Muscle layer of duodenum (tissue), 2 donors: ENCODE measurements around the gene DMWD.

Experiments used
- H3K27ac ChIP-seq: one replicate; pipeline ENCODE4 v1.7.0; 2013; ENCODE audit warnings: mild to moderate bottlenecking, low read length
- H3K27me3 ChIP-seq: one replicate; pipeline ENCODE4 v1.7.0; 2013; ENCODE audit warnings: low read depth, mild to moderate bottlenecking, control low read depth, low read length
- H3K36me3 ChIP-seq, 2 donors: one replicate each; pipeline ENCODE4 v1.7.0; 2013; ENCODE audit warnings: low read length in 2 of 2, control low read depth in 1 of 2, mild to moderate bottlenecking in 1 of 2; ENCODE audit not compliant: insufficient read depth in 2 of 2, control insufficient read depth in 1 of 2
- H3K4me1 ChIP-seq, 2 donors: one replicate each; pipeline ENCODE4 v1.7.0; 2013; ENCODE audit warnings: low read length in 2 of 2, mild to moderate bottlenecking in 2 of 2, control low read depth in 1 of 2, moderate library complexity in 1 of 2; ENCODE audit not compliant: insufficient read depth in 2 of 2, control insufficient read depth in 1 of 2
- H3K4me3 ChIP-seq, 2 donors: one replicate each; pipeline ENCODE4 v1.7.0; 2013; ENCODE audit warnings: low read length in 2 of 2, low read depth in 1 of 2, mild to moderate bottlenecking in 1 of 2
- H3K9me3 ChIP-seq, 2 donors: one replicate each; pipeline ENCODE4 v1.7.0; 2013; ENCODE audit warnings: low read length in 2 of 2, control low read depth in 1 of 2, mild to moderate bottlenecking in 1 of 2; ENCODE audit not compliant: control insufficient read depth in 1 of 2
- donor health status: healthy.

The DMWD gene

DNA sequence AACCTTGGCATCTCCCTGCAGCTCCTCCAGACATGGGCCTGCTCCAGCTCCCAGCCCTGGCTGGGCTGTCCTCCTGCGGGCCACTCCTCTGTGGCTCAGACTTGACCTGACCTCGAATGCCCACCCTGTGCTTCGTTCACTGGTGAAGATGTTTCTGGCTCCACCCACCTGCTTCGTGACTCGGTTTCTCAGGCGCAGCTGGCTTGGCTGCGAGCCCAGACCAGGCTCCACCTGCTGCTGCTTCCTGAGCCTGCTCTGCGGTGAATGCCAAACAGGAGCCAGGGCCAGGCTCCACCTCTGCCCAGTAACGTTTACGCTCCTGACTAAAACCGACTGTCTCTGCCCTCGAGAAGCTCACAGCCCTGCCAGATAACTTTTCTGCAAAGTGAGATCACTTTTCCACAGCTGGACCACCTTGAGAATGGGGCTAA is 31.4 kb upstream of the DMWD start:
- H3K36me3 ChIP-seq: peaks cover 61 to 94% of the 10 kb centered on the region in 2 donors
- no peaks in the 10 kb centered on the region for H3K27me3 ChIP-seq
- no peak overlapping the region for H3K27ac ChIP-seq

DNA sequence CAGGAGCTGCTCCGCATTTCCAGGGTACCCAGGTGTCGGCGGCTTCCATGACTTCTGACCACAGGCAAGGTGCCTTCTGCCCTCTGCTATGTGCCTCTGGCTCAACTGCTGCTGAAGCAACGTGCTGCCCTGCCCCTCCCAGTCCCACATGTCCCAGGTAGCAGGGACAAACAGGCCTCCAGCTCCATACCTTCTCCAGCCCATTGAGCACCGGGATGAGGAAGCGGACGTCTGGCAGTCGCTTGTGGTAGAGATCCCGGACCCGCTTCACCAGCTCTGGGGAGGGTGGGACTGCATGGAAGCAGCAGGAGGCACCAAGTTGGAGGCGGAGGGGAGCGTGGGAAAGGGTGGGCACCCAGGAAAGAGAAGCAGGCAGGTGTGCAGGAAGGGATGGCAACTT is 30.5 kb upstream of the DMWD start:
- H3K4me1 ChIP-seq: peaks cover 0 to 5% of the 10 kb centered on the region in 2 donors
- H3K27me3 ChIP-seq: no peaks in the 10 kb centered on the region
- H3K4me3 ChIP-seq: no peak overlapping the region
- no peak overlapping the region for H3K27ac ChIP-seq
- peaks cover 52 to 87% of the 10 kb centered on the region in 2 donors for H3K36me3 ChIP-seq
- no peaks in the 10 kb centered on the region for H3K9me3 ChIP-seq

More for the DNA sequence above, 31.4 kb upstream of the DMWD start:
- no peaks in the 10 kb centered on the region for H3K9me3 ChIP-seq
- H3K4me3 ChIP-seq: no peak overlapping the region
- H3K4me1 ChIP-seq: peaks cover 0 to 5% of the 10 kb centered on the region in 2 donors

DNA sequence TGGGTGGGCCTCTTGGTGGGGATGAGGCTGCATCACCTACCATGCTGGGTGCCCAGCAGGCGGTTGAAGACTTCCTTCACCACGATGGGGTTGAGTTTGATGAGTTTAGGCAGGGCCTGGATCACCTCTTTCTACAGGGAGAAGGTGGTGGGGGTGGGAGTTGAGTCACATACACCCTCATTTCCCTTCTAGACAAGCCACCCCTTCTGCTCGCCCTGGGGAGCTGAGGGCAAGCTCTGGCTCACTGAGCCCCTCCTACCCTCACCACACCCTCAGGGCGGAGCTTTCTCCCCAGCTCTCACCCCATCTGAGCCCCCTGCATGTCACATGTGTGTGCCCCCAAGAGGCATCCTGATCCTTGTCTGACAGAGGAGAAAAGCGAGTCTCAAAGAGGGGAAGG is 30.1 kb upstream of the DMWD start:
- Histone ChIP-seq H3K36me3 (peaks cover 48 to 82% of the 10 kb centered on the region in 2 donors), H3K27ac (no peak overlapping the region), H3K27me3 (no peaks in the 10 kb centered on the region), H3K4me1 (peaks cover 0 to 5% of the 10 kb centered on the region in 2 donors), H3K4me3 (no peak overlapping the region), H3K9me3 (no peaks in the 10 kb centered on the region)

DNA sequence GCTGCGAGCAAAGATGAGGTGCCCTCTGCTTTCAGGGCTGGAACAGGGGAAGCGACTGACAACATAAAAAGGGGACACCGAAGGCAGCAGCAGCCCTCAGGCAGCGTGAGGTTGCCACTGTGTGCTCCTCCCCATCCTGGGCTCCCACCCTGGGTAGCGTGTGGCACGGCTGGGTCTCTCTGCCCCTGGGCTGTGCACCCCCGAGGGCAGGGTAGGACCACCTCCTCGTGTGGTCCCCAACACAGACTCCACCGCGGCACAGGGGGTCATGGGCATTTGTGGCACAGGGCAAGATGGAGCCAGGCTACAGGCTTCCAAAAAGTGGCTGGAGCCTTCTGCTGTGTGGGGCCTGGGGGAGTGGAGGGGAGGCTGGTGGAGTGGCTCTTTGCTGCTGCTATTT is 28.9 kb upstream of the DMWD start:
- no peak overlapping the region for H3K27ac ChIP-seq
- H3K4me1 ChIP-seq: peaks cover 0 to 9% of the 10 kb centered on the region in 2 donors
- H3K36me3 ChIP-seq: peaks cover 39 to 71% of the 10 kb centered on the region in 2 donors
- H3K27me3 ChIP-seq: no peaks in the 10 kb centered on the region
- H3K4me3 ChIP-seq: no peak overlapping the region
- H3K9me3 ChIP-seq: no peaks in the 10 kb centered on the region

DNA sequence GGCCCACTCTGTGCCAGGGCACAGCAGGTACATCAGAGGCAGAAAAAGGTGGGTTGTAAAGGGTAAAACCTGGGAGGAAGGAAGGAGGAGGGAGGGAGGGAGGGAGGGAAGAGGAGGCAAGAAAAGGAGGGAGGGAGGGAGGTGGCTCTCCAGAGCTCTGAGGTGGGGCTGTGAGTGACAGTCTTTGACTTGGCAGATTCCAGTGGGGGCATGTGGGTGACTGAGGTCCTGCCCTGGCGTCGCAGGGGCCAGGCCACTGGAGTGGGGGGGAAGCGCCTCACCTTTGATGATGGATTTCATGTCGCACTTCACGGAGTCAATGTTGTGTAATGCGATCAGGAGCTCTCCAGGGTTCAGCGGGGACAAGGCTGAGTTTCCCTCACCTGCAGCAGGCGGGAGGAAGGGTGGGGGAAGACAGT is 28.5 kb upstream of the DMWD start:
- Histone ChIP-seq H3K9me3 (no peaks in the 10 kb centered on the region), H3K4me1 (peaks cover 0 to 11% of the 10 kb centered on the region in 2 donors), H3K36me3 (peaks cover 35 to 67% of the 10 kb centered on the region in 2 donors), H3K27ac (no peak overlapping the region), H3K4me3 (no peak overlapping the region), H3K27me3 (no peaks in the 10 kb centered on the region)

DNA sequence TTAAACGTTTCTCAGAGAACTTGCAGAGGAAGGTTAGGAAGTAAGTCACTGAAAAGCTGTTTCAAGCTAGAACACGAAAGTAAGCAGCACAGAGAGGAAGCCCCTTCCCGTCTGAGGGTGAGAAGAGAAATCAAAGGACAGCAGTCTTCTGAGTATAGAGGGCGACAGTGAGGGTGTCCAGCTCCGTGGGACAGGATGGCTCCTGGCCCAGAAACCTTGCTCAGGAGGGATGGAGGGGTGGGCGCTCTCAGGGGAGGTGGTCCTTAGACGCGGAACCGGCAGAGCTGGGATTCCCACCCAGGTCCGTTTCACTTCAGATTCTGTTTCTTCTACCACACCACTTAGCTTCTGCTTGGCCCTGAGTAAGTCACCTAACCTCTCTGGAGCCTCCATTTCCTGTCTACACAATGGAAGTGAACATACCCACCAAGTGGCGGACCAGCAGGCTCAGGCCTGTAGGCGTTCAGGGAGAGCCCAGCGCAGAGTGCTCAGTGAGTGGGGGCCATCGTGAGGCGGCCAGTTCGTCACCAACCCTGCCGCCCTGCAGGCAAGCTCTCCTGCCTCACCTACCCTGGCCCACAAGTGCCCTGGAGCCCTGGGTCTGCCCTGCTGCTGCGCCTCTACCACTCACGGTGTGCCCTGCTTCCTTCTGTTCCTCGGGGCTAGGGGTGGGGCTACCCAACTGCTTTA is 27.9 kb upstream of the DMWD start:
- Histone ChIP-seq H3K4me3 (no peak overlapping the region), H3K27ac (no peak overlapping the region), H3K36me3 (peaks cover 30 to 61% of the 10 kb centered on the region in 2 donors), H3K4me1 (peaks cover 0 to 15% of the 10 kb centered on the region in 2 donors), H3K27me3 (no peaks in the 10 kb centered on the region), H3K9me3 (no peaks in the 10 kb centered on the region)

DNA sequence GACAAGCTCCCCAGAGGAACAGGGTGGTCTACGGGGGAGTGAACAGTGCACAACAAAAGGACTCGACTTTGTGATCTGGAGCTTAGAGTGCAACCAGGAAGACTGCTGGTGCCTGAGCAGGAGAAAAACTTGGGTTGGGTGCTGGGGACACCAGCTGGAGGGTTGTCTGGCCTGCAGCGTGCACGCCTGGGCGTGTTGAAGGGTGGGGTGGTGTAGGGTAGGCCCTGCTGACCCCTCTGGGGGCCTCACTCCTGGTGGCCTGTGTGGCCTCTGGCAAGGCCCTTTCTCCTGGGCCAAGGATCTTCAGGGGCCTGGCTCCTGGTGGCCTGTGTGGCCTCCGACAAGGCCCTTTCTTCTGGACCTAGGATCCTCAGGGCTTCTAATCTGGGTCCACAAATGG is 27.1 kb upstream of the DMWD start:
- H3K4me1 ChIP-seq: peaks cover 0 to 22% of the 10 kb centered on the region in 2 donors
- H3K27ac ChIP-seq: no peak overlapping the region
- H3K27me3 ChIP-seq: no peaks in the 10 kb centered on the region
- no peak overlapping the region for H3K4me3 ChIP-seq
- no peaks in the 10 kb centered on the region for H3K9me3 ChIP-seq
- peaks cover 24 to 53% of the 10 kb centered on the region in 2 donors for H3K36me3 ChIP-seq

DNA sequence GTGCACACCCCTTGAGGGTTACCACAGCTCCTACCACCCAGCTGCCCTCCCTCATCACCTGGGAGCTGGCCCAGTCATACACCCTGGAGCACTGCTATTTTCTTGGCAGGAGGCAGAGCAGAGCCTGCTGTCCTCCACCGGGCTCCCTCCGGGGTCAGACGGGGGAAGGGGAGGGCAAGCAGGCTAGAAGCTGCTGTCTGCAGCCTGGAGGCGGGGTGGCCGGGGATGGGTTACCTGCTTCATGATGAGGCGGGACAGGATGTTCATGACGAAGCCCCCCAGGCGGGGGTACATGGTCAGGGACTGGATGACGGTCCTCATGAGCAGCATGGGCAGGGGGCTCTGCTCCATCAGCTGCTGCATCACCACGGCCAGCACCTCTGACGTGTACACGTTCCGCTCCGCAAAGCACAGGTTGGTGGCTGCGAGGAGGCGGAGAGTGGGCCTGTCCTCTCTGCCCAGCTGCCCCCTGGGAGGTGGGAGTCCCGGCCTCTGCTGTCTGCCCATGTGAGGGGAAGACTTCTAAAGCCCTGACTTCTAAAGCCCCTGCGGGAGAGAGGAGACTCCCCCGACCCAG is 25.2 kb upstream of the DMWD start:
- no peaks in the 10 kb centered on the region for H3K9me3 ChIP-seq
- no peak overlapping the region for H3K4me3 ChIP-seq
- H3K36me3 ChIP-seq: peaks cover 8 to 35% of the 10 kb centered on the region in 2 donors
- H3K4me1 ChIP-seq: peaks cover 0 to 20% of the 10 kb centered on the region in 2 donors
- H3K27ac ChIP-seq: no peak overlapping the region
- no peaks in the 10 kb centered on the region for H3K27me3 ChIP-seq

DNA sequence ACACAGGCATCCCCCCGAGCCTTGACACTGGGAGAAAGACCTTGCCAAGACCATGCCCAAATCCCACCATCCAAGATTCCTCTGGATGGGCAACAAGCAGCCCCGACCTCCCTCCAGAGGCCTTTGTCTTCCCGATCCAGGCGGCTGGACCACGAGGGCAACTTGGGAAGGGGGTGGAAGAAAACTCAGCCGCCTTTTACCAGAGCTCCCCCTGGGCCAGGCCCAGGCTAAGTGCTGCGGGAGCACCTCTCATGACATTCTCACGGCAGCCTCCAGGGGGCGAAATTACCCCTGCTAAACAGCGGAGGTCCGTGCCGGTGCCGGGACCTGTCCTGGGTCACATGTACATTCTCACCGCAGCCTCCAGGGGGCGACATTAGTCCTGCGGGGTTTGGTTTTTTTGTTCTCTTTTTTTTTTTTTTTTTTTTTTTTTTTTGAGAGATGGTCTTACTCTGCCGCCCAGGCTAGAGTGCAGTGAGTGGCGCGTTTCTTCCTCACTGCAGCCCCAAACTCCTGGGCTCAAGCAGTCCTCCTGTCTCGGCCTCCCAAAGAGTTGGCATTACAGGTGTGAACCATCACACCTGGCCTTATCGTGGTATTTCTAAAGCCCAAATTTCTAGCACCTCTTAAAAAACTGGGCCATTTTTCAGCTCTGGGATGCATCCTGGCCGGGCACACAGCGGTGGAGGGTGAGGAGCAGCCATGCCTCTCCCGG is 24.5 kb upstream of the DMWD start:
- H3K27ac ChIP-seq: no peak overlapping the region
- H3K4me1 ChIP-seq: peaks cover 0 to 20% of the 10 kb centered on the region in 2 donors
- H3K4me3 ChIP-seq: no peak overlapping the region
- H3K36me3 ChIP-seq: peaks cover 7 to 28% of the 10 kb centered on the region in 2 donors
- H3K9me3 ChIP-seq: no peaks in the 10 kb centered on the region
- H3K27me3 ChIP-seq: no peaks in the 10 kb centered on the region

DNA sequence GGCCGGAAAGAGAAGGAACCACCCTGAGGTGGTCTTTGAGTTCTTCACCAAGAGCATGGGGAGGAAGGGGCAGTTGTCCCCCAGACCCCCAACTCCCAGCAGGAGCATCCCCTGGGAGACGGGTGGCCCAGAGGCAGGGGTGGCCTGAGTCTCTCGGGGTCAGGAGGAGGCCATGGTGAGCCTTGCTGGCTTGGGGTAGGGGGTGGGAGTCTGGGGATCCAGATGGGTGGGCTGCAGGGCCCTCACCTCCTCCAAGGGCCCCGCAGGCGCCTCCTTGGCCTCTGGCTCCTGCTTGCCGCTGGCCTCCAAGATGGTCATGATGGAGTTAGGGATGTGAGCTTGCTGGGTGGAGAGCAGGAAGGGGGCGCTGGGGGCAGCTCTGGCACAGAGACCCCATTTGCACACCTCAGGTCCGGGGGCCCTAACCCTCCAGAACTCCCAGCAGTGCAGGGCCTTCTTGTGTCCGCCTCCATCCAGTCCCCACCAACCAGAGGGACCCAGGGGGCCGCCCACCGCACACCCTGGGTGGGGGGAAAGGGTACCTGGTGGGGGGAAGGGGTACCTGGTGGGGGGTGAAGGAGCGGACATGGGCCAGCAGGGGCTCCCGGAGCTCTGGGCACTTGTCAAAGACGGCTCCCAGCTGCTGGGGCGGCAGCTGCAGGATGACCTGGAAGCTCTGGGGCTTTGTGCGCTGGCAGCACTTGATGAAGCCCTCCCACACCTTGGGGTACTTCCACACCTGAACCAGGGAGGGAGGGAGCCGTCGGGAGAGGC is 23.8 kb upstream of the DMWD start:
- Histone ChIP-seq H3K4me1 (peaks cover 0 to 20% of the 10 kb centered on the region in 2 donors), H3K9me3 (no peaks in the 10 kb centered on the region), H3K36me3 (peaks cover 7 to 24% of the 10 kb centered on the region in 2 donors), H3K4me3 (no peak overlapping the region), H3K27ac (no peak overlapping the region), H3K27me3 (no peaks in the 10 kb centered on the region)
